ENCODE results near the gene STX8.

STX8 gene

GRCh38 chr17:9536061-9536460 lies 39.6 kb downstream of the STX8 start:
- Histone ChIP-seq H3K27ac (no peak overlapping the region), H3K9me3 (ENCODE audit: severe bottlenecking) (no peaks in the 10 kb centered on the region), H3K27me3 (ENCODE audit: insufficient read depth, low read depth, severe bottlenecking) (no peaks in the 10 kb centered on the region), H3K36me3 (no peaks in the 10 kb centered on the region), H3K4me3 (ENCODE audit: low read depth, low read length) (no peak overlapping the region)
- no peak for DNase-seq
- TF ChIP-seq CTCF (IDR thresholded peaks at IDR 0.05; ENCODE audit: low read depth, low read length) = no peak

- no peak for DNase-seq
- Histone ChIP-seq H3K27ac (no peak overlapping the region), H3K36me3 (no peaks in the 10 kb centered on the region), H3K27me3 (ENCODE audit: insufficient read depth, low read depth, severe bottlenecking) (no peaks in the 10 kb centered on the region), H3K9me3 (ENCODE audit: severe bottlenecking) (no peaks in the 10 kb centered on the region), H3K4me3 (ENCODE audit: low read depth, low read length) (no peak overlapping the region)
- TF ChIP-seq CTCF (IDR thresholded peaks at IDR 0.05; ENCODE audit: low read depth, low read length) = no peak
Measured at GRCh38 chr17:9533441-9533840, 42.2 kb downstream of the STX8 start.

GRCh38 chr17:9532715-9533114 lies 42.9 kb downstream of the STX8 start:
- H3K27me3 ChIP-seq (ENCODE audit: insufficient read depth, low read depth, severe bottlenecking) = no peaks in the 10 kb centered on the region
- no peak for DNase-seq

GRCh38 chr17:9531034-9531433 lies 44.6 kb downstream of the STX8 start:
- H3K27me3 ChIP-seq (ENCODE audit: insufficient read depth, low read depth, severe bottlenecking) = no peaks in the 10 kb centered on the region
- no peak for TF ChIP-seq CTCF (IDR thresholded peaks at IDR 0.05; ENCODE audit: low read depth, low read length)
- no peak for DNase-seq
- no peak overlapping the region for H3K27ac ChIP-seq
- no peaks in the 10 kb centered on the region for H3K9me3 ChIP-seq (ENCODE audit: severe bottlenecking)
- no peaks in the 10 kb centered on the region for H3K36me3 ChIP-seq
- H3K4me3 ChIP-seq (ENCODE audit: low read depth, low read length) = no peak overlapping the region

More at GRCh38 chr17:9532715-9533114, 42.9 kb downstream of the STX8 start:
- Histone ChIP-seq H3K27ac (no peak overlapping the region), H3K4me3 (ENCODE audit: low read depth, low read length) (no peak overlapping the region), H3K36me3 (no peaks in the 10 kb centered on the region), H3K9me3 (ENCODE audit: severe bottlenecking) (no peaks in the 10 kb centered on the region)
- no peak for TF ChIP-seq CTCF (IDR thresholded peaks at IDR 0.05; ENCODE audit: low read depth, low read length)

- no peak for DNase-seq
Measured at GRCh38 chr17:9529033-9529700, 46.5 kb downstream of the STX8 start.

More at GRCh38 chr17:9529033-9529700, 46.5 kb downstream of the STX8 start:
- TF ChIP-seq CTCF (IDR thresholded peaks at IDR 0.05; ENCODE audit: low read depth, low read length) = peak; percentile 44
- no peaks in the 10 kb centered on the region for H3K9me3 ChIP-seq (ENCODE audit: severe bottlenecking)
- H3K36me3 ChIP-seq = no peaks in the 10 kb centered on the region
- no peak overlapping the region for H3K27ac ChIP-seq
- H3K27me3 ChIP-seq (ENCODE audit: insufficient read depth, low read depth, severe bottlenecking) = no peaks in the 10 kb centered on the region
- no peak overlapping the region for H3K4me3 ChIP-seq (ENCODE audit: low read depth, low read length)

All from WERI-Rb-1 (cell line).